Head of caudate nucleus (tissue), 42 donors: Measurements from ENCODE around the gene ADCY3.

Experiments used
- DNase-seq, 42 donors: peaks; one replicate each; pipeline versions ENCODE4 v3.0.0 to v3.0.0-alpha.2; 2020 to 2021; ENCODE audit warnings: mixed read lengths in 7 of 42
- intact Hi-C: fragments of 100-400 bp; cut with DNase I; formaldehyde crosslinking; loops from one replicate; pipeline ENCODE4 v1.15.0; 2022

The ADCY3 gene

GRCh38 chr2:24885221-24886125 lies 34.6 kb downstream of the ADCY3 start:
- intact Hi-C loops, result no loop called here
- no peak for DNase-seq

- intact Hi-C loops, result no loop called here
- no peak for DNase-seq
These were observed 36.1 kb downstream of the ADCY3 start for GRCh38 chr2:24883946-24884345.

DNA sequence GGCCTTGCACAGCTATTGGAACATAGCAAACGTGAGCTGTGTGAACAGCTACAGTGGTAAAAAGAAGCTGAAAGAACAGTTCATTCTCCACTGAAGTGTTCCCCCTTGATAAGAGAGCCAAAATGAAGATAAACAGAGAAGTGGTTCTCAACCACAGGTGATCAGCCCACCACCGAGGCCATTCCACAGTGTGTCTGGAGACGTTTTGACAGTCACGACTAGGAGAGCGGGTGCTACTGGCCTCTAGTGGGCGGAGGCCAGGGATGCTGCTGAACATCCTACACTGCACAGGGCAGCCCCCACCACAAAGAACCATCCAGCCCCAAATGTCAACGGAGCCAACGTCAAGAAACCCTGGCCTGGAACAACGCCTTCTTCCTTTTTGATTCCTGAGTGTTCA lies 38.4 kb downstream of the ADCY3 start:
- DNase-seq, result peak in 16 of 42 donors; percentile 19 to 66 (median 48)
- intact Hi-C loops, result no loop called here

GRCh38 chr2:24881158-24881557 lies 38.9 kb downstream of the ADCY3 start:
- DNase-seq, result peak in 28 of 42 donors; percentile 16 to 74 (median 53)
- intact Hi-C loops, result no loop called here

GRCh38 chr2:24878341-24878740 lies 41.7 kb downstream of the ADCY3 start:
- intact Hi-C loops, result no loop called here
- DNase-seq, result no peak

GRCh38 chr2:24877646-24878045 lies 42.4 kb downstream of the ADCY3 start:
- intact Hi-C loops, result no loop called here
- DNase-seq, result no peak

DNA sequence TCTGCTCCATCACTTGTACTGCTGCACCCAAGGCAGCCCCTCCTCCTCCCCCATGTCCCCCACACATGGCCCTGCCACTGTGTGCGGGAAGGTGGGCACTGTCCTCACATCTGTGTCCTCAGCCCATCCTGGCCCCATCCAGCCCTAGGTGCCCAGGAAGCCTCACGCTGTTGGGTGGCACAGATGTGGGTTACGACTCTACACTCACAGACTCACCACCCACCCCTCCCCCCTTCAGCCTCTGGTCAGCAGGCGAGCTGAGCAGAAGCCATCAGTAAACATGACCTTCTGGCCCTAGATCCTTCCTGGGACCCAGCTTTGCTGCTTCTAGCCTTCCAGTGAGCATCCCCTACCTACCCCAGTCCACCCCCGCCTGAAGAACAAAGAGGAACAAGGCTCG lies 43.0 kb downstream of the ADCY3 start:
- DNase-seq, result no peak
- intact Hi-C loops, result no loop called here

- DNase-seq, result no peak
- intact Hi-C loops, result no loop called here
These were observed 44.1 kb downstream of the ADCY3 start for GRCh38 chr2:24875901-24876300.

- DNase-seq, result peak in 2 of 42 donors; percentile 34 to 41
- intact Hi-C loops, result no loop called here
These were observed 44.8 kb downstream of the ADCY3 start for GRCh38 chr2:24875272-24875671.

DNA sequence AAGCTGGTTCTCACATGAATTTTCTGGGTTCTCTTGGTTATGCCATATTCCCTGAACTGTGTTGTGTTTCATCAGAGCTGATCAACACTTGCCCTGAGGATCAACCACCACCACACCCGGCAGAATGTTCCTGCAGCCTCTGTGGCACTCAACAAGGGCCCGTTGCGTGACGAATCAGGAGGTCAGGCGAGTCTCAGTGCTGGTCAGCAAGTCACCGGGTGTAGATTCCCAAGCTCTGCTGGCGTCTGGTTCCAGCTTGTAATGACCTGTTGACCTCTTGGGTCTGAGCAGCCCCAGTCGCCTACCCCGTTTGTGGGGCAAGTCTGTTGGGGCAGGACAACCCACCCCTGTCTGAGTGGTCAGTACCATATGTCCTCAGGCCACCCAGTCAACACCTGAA lies 46.0 kb downstream of the ADCY3 start:
- intact Hi-C loops, result no loop called here
- no peak for DNase-seq

DNA sequence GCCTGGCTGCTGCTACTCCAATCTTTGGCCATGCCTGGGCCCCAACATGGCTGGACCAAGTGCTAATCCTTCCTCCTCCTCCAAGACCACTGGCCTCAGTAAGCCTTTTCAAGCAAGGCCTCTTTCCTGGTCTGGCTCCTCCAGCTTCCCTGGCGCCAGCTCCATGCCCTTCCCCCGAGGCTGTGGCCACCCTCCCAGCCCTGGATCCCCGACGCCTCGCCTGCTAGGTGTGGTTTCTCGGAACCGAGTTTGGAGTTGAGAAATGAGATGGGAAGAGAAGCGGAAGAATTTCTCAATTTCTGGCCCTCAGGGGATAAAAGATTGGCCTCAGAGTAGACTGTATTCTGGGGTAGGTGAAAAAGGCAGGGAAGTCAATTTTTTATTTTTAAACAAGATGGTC lies 46.4 kb downstream of the ADCY3 start:
- no peak for DNase-seq
- intact Hi-C loops, result no loop called here

DNA sequence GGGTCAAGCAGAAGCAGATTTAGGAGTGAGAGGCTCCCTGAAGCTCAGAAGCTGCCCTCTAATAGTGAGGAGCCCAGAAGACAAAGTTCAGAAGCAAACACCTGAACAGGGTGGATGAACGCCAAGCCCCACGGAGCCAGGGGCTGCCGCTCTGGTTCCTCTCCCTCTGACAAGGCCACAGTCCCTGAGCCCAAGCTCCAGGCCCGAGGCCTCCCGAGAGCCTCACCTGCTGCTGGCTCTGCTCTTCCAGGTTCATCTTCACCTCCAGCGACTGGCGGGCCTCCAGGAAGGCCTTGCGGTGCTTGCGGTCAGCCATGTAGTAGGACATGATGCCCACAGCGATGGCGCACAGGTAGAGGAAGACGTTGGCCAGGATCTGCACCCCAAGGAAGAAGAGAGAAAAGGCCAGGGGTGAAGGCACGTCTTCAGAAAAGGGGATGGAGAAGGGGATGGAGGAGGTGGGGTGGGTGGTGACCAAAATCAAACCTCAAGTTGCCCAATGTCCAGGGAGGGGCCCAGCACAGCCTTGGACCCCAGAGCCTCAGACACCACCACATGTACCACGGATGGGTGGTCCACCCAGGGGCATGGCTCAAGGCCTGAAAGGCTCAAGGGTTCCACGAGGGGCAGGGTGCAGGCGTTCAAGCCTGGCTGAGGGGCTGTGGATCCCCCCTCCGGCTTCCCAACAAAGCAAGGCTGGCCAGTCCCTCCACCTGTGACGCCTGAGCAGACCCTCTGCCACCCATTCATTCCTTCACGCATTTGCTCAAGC lies 47.5 kb downstream of the ADCY3 start:
- intact Hi-C loops, result no loop called here
- no peak for DNase-seq

DNA sequence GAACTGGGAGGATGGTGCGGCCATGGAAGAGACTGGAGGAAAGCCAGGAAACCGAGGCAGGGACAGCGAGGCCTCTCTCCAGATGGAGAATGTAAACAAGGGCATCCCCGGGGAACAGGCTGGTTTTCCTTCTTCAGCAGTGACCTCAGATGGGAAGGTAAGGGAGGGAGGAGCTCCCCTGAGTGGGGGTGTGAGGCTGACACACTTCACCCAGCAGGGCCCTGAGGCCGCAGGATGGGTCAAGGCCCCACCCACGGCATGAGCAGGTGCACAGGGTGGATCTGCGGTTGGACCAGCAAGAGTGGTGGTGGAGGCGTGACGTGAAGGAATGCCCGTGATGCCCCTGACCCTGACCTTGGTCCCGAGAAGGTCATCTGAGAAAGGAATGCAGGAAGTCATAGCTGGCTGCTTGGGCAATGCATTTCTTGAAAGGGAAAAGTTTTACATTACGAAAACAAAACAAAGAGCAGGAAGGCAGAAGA lies 48.1 kb downstream of the ADCY3 start:
- intact Hi-C loops, result no loop called here
- no peak for DNase-seq

- peak in 1 of 42 donors; percentile 9 for DNase-seq
- intact Hi-C loops, result no loop called here
These were observed 48.9 kb downstream of the ADCY3 start for GRCh38 chr2:24870891-24871705.

GRCh38 chr2:24870440-24870839 lies 49.6 kb downstream of the ADCY3 start:
- intact Hi-C loops, result no loop called here
- DNase-seq, result peak in 1 of 42 donors; percentile 7

GRCh38 chr2:24866946-24867345 lies 53.1 kb downstream of the ADCY3 start:
- intact Hi-C loops, result no loop called here
- DNase-seq, result no peak

- intact Hi-C loops, result no loop called here
These were observed 56.4 kb downstream of the ADCY3 start for GRCh38 chr2:24863641-24864040.

DNA sequence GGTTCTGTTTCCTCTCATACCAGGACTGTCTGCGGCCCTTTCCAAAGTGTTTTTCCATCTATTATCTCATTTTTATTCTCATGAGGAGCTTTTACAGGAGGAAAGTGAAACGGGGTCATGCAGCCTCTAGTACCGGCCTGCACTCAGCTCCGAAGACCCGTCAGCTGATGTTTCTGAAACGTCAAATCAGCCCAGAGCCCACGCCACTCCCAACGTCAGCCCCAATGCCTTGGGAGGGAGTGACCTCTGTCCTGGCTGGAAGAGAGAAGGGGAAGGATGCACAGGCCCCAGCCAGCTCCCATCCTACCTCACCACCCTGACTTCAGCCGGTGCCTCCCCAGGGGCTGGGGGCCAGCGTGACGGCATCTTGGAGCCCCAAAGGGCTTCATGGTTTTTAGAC lies 58.5 kb downstream of the ADCY3 start:
- intact Hi-C loops, result no loop called here
- no peak for DNase-seq

More at GRCh38 chr2:24863641-24864040, 56.4 kb downstream of the ADCY3 start:
- no peak for DNase-seq

DNA sequence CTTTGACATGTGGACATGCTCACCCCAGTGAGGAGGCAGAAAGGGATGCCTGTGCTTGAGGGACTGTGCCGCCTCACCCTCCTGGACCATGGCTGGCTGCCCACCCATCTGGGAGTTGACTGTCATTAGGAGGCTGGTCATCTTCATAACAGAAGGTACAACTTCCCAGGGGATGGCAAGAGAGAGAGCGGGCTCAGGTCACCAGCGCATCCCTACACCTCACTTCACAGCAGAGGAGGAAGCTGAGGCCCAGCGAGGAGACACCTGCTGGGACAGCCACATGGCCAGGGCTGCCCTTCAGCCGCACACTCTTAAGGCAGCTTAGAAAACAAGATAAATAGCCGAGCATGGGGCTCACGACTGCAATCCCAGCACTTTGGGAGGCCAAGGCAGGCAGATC lies 59.4 kb downstream of the ADCY3 start:
- intact Hi-C loops, result no loop called here
- no peak for DNase-seq
